SK-N-MC (cell line): ENCODE data around the gene EPHA5.

Experiments used
- DNase-seq: peaks from one replicate; pipeline ENCODE4 v3.0.0-alpha.2; 2011; ENCODE audit warnings: low read depth, low spot score
- H3K27ac ChIP-seq: fragments of 200-600 bp; sonication (generic); 2 replicates; pipeline ENCODE4 v1.5.1; 2016; ENCODE audit warnings: mixed run types
- H3K36me3 ChIP-seq: fragments of 200-600 bp; sonication (generic); 2 replicates; pipeline ENCODE4 v1.6.1; 2017; ENCODE audit warnings: antibody characterized with exemption, low read length, mixed read lengths; ENCODE audit not compliant: insufficient read depth
- H3K4me3 ChIP-seq: fragments of 200-600 bp; sonication (generic); 2 replicates; pipeline ENCODE4 v1.5.1; 2016
- H3K9ac ChIP-seq: fragments of 200-600 bp; sonication (generic); 2 replicates; pipeline ENCODE4 v1.8.0; 2017; ENCODE audit warnings: mixed run types, mixed read lengths; ENCODE audit not compliant: insufficient read length
- H3K9me3 ChIP-seq: fragments of 200-600 bp; sonication (generic); 2 replicates; pipeline ENCODE4 v1.6.1; 2017; ENCODE audit warnings: low read depth, mild to moderate bottlenecking, antibody characterized with exemption, low read length, moderate library complexity, mixed read lengths
- EZH2 ChIP-seq: fragments of 200-600 bp; sonication (generic); IDR thresholded peaks from one replicate; pipeline ENCODE4 v1.6.1; 2017; ENCODE audit warnings: antibody characterized with exemption
- FOXP2 ChIP-seq: optimal IDR thresholded peaks from 2 replicates; pipeline ENCODE3; 2011; ENCODE audit warnings: mild to moderate bottlenecking, moderate library complexity; ENCODE audit not compliant: insufficient read depth; ENCODE audit errors: extremely low read length, control extremely low read depth
- POLR2AphosphoS5 ChIP-seq: IDR thresholded peaks from 2 replicates; pipeline ENCODE4 v1.6.1; 2012; ENCODE audit warnings: mild to moderate bottlenecking, low read depth, low read length, borderline replicate concordance

EPHA5 gene

DNA sequence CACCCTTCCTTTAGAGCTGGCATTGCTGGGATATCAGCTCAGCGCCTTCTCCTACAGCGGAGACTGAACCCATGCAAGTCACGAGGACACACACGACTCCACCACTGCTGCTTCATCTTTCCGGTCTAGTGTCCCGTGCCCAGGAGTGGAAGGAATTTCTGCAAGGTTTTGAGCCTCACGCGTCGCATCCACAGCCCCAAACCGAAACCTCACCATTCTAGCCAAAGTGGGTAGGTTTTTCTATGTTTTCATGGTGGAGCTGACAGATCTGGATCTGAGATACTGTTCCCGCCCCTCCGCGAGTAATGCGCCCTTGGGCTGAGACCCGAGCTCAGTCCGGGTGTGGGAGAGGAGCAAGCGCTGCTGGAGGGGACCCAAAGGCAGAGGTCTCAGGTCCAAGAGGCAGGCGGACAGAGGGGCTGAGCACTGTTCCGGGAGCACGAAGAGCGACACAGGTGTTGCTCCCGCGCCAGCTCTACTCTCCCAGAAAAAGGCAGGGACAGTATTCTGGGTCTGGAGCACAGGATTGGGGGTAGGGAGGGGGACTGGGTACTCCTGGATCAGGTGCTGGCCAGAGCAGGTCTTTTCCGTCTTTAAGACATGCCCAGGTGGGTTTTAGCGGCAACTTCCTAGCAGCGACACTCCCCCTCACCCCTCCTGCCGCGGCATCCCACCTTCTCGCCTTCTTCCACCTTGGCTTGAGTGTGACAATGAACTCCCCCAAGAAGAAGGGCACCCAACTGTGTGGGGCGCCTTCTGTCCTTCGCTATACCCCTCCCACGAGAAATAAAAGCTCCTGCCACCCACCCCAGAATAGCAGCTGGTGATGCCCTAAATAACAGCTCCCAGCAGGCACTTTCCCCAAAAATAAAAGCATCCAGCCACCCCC, 1.8 kb downstream of the EPHA5 start:
- no peak overlapping the region for H3K27ac ChIP-seq
- TF ChIP-seq POLR2AphosphoS5, result no peak
- TF ChIP-seq FOXP2, result no peak
- no peak for TF ChIP-seq EZH2
- H3K4me3 ChIP-seq, result peak overlapping the region; percentile 80
- H3K36me3 ChIP-seq, result no peaks in the 10 kb centered on the region
- H3K9ac ChIP-seq, result no peak overlapping the region
- DNase-seq, result no peak
- no peaks in the 10 kb centered on the region for H3K9me3 ChIP-seq

- Histone ChIP-seq H3K36me3 (no peaks in the 10 kb centered on the region), H3K27ac (no peak overlapping the region), H3K4me3 (no peak overlapping the region), H3K9me3 (no peaks in the 10 kb centered on the region), H3K9ac (no peak overlapping the region)
- TF ChIP-seq EZH2 (no peak), POLR2AphosphoS5 (no peak), FOXP2 (no peak)
- no peak for DNase-seq
Observed at GRCh38 chr4:65667506-65668041, 2.7 kb downstream of the EPHA5 start.

DNA sequence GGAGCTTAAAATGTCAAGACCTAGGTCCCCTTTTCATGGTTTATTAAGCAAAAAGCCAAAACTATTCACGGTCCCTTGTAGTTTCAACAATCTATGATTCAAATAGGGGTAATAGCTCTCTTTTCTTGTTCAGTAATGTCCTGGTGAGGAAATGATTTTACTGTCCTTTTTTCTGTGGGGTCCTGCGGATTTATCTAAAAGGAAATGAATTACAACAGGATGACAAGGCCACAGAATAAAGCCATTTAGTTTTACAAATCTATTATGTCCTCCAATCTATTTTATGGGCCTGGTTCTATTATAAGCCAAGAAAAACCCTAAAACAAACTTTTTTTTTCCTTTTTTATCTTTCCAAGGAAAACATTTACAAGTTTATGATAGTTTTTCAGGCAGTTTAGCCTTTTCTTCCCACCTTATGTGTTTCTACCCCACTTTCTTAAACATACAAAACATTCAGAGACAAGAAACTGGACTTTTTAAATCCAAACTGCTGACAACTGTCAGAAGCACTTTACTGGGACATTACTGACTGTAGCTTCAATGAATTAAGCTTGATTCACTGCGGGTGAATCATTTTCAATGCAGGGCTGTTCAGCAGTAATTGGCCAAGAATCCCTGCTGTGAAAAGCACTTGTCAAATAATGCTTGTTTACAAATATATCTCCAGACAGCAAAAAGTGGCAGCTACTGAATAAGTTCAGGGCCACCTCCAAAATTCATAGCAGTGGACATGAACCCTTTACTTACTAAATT, 4.3 kb downstream of the EPHA5 start:
- peak overlapping the region; percentile 33; the same call in 1 of the 2 replicates for H3K4me3 ChIP-seq
- no peak for TF ChIP-seq FOXP2
- TF ChIP-seq POLR2AphosphoS5, result no peak
- no peak for TF ChIP-seq EZH2
- H3K27ac ChIP-seq, result peak overlapping the region; percentile 44
- DNase-seq, result no peak
- H3K9ac ChIP-seq, result peak overlapping the region; percentile 52
- H3K9me3 ChIP-seq, result no peaks in the 10 kb centered on the region
- no peaks in the 10 kb centered on the region for H3K36me3 ChIP-seq

- no peak overlapping the region for H3K27ac ChIP-seq
- H3K9ac ChIP-seq, result no peak overlapping the region
Observed at GRCh38 chr4:65661471-65661870, 8.8 kb downstream of the EPHA5 start.

DNA sequence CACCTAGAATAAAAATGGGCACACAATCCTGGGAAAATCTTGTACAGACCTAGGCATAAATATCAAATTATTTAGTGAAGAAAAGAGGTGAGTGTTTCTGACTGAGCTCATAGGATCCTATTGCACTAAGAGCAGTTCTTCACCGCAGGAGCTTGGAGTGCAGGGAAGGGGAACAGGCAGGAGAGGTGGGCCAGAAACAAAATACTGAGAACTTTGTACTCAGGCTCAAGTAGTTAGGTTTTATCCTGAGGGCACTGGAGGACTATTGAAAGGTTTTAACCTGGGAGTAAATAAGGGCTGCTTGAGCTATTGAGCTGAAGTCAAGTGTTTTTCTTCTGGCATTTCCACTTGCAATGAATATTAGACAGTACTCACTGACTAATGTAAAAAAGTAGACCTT, 12.2 kb downstream of the EPHA5 start:
- no peak for DNase-seq

More at GRCh38 chr4:65661471-65661870, 8.8 kb downstream of the EPHA5 start:
- Histone ChIP-seq H3K4me3 (no peak overlapping the region), H3K36me3 (no peaks in the 10 kb centered on the region), H3K9me3 (no peaks in the 10 kb centered on the region)
- TF ChIP-seq EZH2 (no peak), FOXP2 (no peak), POLR2AphosphoS5 (no peak)
- DNase-seq, result peak; percentile 59

DNA sequence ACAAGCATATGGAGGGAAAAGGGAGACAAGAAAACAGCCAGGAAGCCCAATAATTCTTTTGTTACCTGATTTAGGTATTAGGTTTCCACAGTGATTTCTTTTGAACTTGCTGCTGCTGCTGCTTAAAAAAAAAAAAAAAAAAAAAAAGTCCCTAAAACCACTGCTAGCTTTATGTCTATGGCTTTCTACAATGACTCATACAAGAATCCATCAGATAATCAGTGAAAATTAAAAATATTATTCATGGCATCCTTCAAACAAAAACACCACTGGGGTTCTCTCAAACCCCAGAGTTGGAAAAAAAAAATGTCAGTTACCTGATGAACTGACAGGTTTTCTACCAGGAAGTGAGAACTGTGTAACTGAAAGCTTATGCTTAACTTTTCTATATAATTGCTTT, 14.3 kb downstream of the EPHA5 start:
- H3K4me3 ChIP-seq, result no peak overlapping the region
- no peaks in the 10 kb centered on the region for H3K36me3 ChIP-seq
- H3K9me3 ChIP-seq, result no peaks in the 10 kb centered on the region
- H3K9ac ChIP-seq, result no peak overlapping the region
- no peak for DNase-seq
- TF ChIP-seq EZH2 (no peak), FOXP2 (no peak), POLR2AphosphoS5 (no peak)
- no peak overlapping the region for H3K27ac ChIP-seq

More for the DNA sequence above, 12.2 kb downstream of the EPHA5 start:
- TF ChIP-seq POLR2AphosphoS5, result no peak
- Histone ChIP-seq H3K27ac (no peak overlapping the region), H3K9ac (no peak overlapping the region), H3K4me3 (no peak overlapping the region), H3K9me3 (no peaks in the 10 kb centered on the region), H3K36me3 (no peaks in the 10 kb centered on the region)

DNA sequence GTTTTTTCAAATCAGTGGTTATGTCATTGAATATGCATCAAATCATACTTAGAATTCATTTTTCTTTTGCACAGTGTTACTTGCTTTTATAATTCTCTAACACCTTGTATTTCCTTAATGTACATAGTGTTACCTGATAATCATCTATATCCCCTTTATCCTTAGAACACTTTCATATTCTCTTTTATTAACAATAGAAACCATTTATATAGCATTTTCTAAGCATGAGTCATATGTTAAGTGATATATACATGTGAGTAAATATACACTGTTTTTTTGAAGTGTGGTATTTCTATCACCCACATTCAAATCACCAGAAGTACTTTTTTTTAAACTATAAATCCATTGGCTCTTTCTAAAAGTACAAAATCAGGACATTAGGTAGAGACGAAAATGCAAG, 15.3 kb downstream of the EPHA5 start:
- TF ChIP-seq EZH2 (no peak), POLR2AphosphoS5 (no peak), FOXP2 (no peak)
- no peaks in the 10 kb centered on the region for H3K9me3 ChIP-seq
- H3K9ac ChIP-seq, result no peak overlapping the region
- H3K4me3 ChIP-seq, result no peak overlapping the region
- no peaks in the 10 kb centered on the region for H3K36me3 ChIP-seq
- no peak for DNase-seq
- H3K27ac ChIP-seq, result no peak overlapping the region

DNA sequence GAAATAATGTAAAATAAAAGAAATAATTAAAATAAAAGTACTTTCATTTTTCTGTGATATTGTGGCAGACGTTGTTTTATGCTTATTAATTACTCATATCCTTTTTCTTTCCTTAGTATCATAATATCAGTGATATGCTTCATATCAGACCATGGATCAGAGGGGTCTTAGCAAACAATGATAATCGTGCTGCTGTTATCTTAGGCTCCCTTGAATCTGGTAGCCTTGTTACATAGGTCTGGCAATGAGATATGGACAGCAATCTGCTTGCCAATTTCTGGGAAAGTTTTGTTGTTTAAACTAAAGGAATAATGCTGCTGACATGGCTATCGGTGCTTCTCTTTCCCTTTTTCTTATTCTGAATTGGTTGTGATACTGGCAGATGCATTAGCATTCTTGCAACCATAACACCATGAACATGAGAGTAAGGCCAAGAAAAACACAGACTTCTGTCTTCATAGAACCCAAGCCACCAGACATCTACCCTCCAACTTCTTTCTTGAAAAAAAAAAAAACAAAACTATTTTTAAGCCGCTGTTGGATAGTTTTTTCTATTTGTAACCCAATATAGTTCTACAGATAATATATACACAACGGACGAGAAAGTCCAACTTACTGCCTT, 16.4 kb downstream of the EPHA5 start:
- no peak overlapping the region for H3K9ac ChIP-seq
- no peak overlapping the region for H3K27ac ChIP-seq
- no peak overlapping the region for H3K4me3 ChIP-seq
- no peak for DNase-seq
- H3K9me3 ChIP-seq, result no peaks in the 10 kb centered on the region
- no peak for TF ChIP-seq EZH2
- no peak for TF ChIP-seq FOXP2
- no peak for TF ChIP-seq POLR2AphosphoS5
- H3K36me3 ChIP-seq, result no peaks in the 10 kb centered on the region
